NCI-H2227 treated with DMSO at 0.1 percent for 48 hours (cell line): ENCODE results near the gene MYL5.
"Not testable (repeated sequence)": the region's sequence is repeated elsewhere in the genome, so short reads cannot be mapped to it uniquely, and the experiment has no call there.

Experiments used
- DNase-seq: peaks from one replicate; lab custom pipeline; 2025; lab: John Stamatoyannopoulos, UW

MYL5 gene

DNA sequence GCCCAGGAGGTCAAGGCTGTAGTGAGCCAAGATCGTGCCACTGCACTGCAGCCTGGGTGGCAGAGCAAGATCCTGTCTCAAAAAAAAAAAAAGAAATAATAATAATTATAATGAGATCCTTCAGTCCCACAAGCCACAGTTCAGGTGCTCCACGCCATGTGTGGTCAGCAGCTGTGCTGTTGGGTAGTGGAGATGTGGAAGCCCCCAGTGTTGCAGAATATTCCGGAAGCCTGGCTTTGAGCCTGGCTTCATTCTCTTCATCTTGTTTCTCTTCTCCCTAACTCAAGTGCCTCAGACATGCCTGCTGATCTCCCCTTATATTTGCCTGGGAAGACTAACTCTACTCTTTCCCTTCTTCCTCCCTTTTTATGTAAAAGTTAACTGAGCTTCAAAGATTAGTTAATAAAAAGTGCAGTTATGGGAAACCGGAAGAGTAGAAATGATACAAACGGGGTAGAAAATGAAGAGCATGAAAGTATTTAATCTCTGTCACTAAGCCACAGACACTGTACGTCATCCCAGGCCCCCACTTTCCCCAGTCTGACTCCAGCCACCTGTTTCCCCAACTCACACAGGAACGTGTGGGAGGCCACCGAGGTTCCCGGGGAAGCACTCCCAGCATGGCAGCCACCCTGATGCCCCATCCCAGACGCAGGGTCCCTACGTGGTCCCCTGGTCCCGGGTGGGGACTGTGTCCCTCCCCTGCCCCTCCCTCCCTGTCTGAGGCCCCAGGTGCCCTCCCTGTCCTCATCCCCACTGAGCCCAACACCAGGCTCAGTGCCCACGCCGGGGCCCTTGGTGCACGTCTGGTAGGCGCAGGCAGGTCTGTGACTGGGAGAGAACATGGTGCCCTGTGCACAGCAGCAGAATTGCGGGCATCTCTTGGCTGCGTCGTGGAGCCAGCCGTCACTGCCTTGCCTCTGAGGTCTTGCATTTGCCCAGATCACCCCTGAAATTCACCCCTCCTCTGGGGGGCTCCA is 55.3 kb downstream of the MYL5 start:
- no peak for DNase-seq

DNA sequence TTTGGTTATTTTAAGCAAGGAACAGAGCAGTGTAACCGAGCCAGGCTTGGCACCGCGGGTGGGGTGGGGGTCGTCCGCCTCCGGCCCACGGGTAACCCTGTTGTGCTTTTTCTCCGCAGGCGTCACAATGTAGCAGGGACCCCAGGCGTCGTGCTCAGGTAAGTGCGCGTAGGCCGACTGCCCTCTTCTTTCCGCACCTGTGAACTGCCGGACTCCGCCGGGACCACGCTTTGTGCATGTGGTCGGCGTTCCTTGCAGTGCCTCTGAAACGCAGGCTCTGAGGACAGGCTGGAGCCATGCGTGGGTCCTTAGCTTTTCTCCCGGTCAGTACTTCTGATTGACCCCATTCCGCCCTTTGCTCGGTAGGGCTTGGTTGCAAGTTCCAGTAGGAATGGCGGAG is 56.2 kb downstream of the MYL5 start:
- DNase-seq = no peak

DNA sequence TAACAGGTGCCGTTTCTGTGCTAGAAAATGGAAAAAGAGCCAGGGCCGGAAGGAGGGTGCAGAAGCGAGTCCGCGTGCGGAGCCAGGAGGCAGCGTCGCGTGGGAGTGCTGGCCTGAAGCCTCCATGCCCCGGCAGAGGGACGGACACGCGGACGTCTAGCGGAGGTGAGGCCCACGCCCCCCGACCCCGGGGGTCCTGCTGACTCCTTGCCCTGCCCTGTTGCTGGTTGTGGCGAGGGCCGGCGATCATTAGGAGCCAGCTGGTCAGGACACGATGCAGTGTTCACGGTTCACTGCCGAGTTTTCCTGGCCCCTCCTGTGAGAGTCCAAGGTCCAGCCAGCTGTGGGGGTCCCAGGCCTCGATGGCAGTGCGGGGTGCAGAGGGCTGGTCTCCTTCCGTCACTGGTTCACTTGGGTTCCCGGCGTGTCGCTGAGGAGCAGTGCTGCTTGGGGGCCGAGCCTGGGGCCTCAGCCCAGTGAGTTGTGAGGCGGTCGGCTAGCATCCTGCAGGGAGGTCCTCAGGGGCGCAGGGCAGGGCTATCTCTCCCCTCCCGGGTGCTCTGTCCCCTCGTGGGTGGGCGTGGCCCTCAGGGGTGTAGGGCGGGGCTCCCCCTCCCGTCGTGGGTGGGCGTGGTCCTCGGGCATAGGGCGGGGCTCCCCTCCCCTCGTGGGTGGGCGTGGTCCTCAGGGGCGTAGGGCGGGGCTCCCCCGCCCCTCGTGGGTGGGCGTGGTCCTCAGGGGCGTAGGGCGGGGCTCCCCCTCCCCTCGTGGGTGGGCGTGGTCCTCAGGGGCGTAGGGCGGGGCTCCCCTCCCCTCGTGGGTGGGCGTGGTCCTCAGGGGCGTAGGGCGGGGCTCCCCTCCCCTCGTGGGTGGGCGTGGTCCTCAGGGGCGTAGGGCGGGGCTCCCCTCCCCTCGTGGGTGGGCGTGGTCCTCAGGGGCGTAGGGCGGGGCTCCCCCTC is 56.9 kb downstream of the MYL5 start:
- not testable (repeated sequence) for DNase-seq
